Fibroblast of the aortic adventitia (primary cell): ENCODE results near the gene GRIA4. TPM values are rescaled to one million over a fixed set of nuclear protein-coding genes. Genes with fewer than 3 reads are reported as not detected.

ENCODE experiments used
- DNase-seq: peaks from one replicate; pipeline ENCODE4 v3.0.0-alpha.2; 2010; ENCODE audit warnings: low read depth
- H3K4me3 ChIP-seq: 2 replicates; pipeline ENCODE4 v1.5.1; 2011; ENCODE audit warnings: low read depth, mild to moderate bottlenecking, control low read depth, low read length, moderate library complexity
- total RNA-seq: library from RNA; depleted of rRNA; stranded (reverse); fragments of >200 nt; gene quantifications from 2 replicates; pipeline ENCODE4 v1.2.3, GENCODE V29; 2012; ENCODE audit warnings: low replicate concordance
- TF ChIP-seq, protein P1 (sequence below): IDR thresholded peaks from 2 replicates; pipeline ENCODE4 v1.5.1; 2011; ENCODE audit warnings: mild to moderate bottlenecking, low read length, control low read depth, inconsistent platforms; ENCODE audit not compliant: insufficient read depth

Gene GRIA4
- total RNA-seq, 1 donor: under 0.01 TPM

DNA sequence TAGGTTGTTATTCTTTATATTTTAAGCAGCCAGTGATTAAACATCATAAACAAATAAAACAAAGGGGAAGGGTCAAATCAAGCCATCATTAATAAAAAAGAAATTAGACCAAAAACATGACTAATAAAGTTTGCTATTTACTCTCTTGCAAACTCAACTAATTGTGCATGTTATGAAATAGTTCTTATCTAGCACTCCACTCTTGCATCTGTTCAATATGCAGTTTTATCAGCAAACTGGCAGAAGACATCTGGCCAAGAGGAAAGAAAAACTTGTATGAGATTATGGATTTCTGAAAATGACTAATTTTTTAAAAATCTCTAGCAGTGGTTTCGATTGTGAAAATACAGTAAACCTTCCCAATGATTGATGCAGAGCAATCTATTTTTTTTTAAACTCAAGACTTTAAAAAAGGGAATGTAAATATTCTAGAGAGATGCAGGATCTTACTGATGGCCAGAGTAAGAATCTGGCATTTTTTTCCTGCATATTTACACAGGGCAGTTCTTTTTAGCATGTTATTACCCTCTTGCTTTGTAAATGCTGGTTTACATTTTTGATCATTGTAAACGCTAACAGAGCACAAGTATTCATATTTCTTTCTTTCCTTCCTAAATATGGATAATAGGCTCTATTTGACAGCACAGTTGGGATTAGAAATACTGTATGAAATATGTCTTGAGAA lies 83.3 kb downstream of the GRIA4 start:
- no peak overlapping the region for H3K4me3 ChIP-seq
- TF ChIP-seq, protein P1, sequence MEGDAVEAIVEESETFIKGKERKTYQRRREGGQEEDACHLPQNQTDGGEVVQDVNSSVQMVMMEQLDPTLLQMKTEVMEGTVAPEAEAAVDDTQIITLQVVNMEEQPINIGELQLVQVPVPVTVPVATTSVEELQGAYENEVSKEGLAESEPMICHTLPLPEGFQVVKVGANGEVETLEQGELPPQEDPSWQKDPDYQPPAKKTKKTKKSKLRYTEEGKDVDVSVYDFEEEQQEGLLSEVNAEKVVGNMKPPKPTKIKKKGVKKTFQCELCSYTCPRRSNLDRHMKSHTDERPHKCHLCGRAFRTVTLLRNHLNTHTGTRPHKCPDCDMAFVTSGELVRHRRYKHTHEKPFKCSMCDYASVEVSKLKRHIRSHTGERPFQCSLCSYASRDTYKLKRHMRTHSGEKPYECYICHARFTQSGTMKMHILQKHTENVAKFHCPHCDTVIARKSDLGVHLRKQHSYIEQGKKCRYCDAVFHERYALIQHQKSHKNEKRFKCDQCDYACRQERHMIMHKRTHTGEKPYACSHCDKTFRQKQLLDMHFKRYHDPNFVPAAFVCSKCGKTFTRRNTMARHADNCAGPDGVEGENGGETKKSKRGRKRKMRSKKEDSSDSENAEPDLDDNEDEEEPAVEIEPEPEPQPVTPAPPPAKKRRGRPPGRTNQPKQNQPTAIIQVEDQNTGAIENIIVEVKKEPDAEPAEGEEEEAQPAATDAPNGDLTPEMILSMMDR: no peak
- DNase-seq: no peak

DNA sequence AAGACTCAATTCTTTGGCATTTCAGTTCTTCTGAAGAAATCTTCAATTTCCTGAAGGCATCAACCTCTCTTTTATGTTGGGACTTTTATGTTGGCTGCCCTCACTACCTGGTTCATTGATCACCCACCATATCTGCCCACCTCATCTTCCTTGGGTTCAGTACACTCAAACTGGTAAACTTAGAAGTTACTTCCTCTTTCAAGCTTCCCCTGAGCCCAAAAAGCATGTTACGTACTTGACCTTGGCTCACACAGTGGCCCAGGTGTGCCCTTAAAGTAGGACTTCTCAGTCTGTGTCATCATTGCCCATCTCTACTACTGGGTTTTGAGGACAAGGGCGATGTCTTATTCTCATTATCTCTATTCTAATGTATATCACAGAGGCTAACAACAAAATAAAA lies 86.1 kb downstream of the GRIA4 start:
- H3K4me3 ChIP-seq: no peak overlapping the region
- TF ChIP-seq, protein P1: no peak
- no peak for DNase-seq

DNA sequence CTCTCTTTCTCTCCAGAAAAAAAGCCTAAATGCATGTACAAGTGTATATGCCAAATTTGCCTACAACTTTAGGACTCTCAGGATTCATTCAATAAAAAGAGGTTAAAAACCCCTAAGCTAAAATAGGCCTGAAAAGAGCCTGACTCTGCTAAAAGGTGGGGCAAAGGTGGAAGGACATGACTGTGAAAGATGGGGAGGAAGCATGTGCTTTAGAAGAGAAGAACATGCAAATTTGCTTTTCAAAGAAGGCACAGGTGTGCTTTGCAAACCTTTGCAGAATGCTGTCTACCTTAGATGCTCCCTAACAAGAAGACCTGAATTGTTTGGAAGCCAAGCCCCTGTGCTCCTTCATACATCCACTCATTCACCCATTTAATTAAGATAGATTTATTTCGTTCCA lies 87.4 kb downstream of the GRIA4 start:
- TF ChIP-seq, protein P1: no peak
- no peak overlapping the region for H3K4me3 ChIP-seq
- DNase-seq: no peak

DNA sequence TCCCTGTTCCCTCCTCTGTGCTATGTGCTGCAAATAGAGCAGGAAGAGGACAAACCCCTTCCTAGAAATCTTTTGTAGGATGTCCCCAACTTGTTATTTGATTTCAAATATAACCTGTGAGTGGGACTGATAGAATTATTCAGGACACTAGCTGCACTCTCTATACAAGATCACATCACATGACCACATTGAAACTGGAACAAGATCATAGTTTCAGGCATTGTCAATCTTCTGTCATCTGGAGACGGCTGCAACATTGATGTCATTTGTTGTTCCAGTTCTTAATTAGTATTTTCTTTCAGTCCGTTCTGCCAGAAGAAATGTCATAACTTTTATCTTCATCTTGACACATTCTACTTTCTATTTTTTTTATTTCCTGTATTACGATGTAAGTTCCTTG lies 89.3 kb downstream of the GRIA4 start:
- TF ChIP-seq, protein P1: no peak
- H3K4me3 ChIP-seq: no peak overlapping the region
- no peak for DNase-seq

DNA sequence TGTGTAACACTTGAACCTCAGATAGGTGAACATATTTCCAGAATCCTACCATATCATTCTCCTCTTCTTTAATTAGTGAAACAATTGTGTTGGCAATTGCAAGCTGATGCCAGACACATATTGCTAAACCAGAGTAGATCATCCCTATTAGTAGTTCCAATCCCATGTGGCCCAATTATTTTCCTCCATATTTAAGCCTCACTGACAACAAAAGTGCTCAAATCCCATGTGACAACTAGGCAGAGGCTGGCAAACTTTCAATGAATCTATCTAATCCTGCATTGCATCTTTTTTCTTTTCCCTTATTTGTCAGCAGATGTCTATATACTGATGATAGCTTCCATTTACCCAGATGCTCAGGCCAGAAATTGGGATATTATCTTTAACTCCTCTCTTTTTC lies 90.4 kb downstream of the GRIA4 start:
- DNase-seq: no peak
- no peak overlapping the region for H3K4me3 ChIP-seq
- TF ChIP-seq, protein P1: no peak

DNA sequence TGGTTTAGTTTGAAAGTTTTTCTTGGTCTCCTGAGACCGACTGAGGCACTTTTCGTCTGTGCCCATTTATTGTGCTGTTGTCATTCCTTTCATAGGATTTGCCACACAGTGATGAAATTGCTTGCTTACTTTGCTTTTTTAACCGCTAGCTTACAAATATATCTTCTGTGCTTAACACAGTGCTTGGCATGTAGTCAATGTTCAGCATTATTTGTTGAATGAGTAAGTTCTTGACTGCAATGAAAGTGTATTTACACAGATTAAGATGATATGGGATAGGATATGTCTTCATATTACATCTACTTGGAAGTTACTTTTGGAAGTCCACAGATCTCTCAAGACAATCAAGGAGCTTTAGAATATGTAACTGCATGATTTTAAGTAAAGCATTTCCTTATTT lies 91.2 kb downstream of the GRIA4 start:
- TF ChIP-seq, protein P1: no peak

More for the DNA sequence above, 91.2 kb downstream of the GRIA4 start:
- no peak for DNase-seq
- H3K4me3 ChIP-seq: no peak overlapping the region
